C4-2B (cell line): Measurements from ENCODE around the gene TMEM214.

Source experiments
- CTCF ChIP-seq: fragments of 450-650 bp; conservative IDR thresholded peaks from 2 replicates; pipeline ENCODE4 v1.5.1; 2017; ENCODE audit warnings: mild to moderate bottlenecking
- ZFX ChIP-seq: fragments of 450-650 bp; IDR thresholded peaks from 2 replicates; pipeline ENCODE4 v1.6.1; 2017

GRCh38 chr2:27071277-27071989 lies 38.7 kb downstream of the TMEM214 start, which contains the start of gene OST4:
- TF ChIP-seq CTCF, result no peak
- TF ChIP-seq ZFX, result 0 out of 2 replicates have a peak, but pooled peaks have one; percentile 19
